Tibial nerve (tissue), 4 donors: ENCODE measurements around the gene ABLIM2.

ENCODE experiments used
- CTCF ChIP-seq, 5 experiments: fragments of 200-600 bp in 3 of 5; fragments of 450-650 bp in 2 of 5; sonication (generic) in 3 of 5; IDR thresholded peaks; one replicate each; pipeline ENCODE4 v1.5.1; 2016 to 2019; ENCODE audit warnings: antibody characterized with exemption in 5 of 5, mild to moderate bottlenecking in 3 of 5, moderate library complexity in 2 of 5
- EP300 ChIP-seq, 2 donors: sonication (generic); formaldehyde crosslinking; IDR thresholded peaks; one replicate each; pipeline ENCODE4 v1.6.1; 2017; ENCODE audit warnings: antibody characterized with exemption in 2 of 2, mild to moderate bottlenecking in 1 of 2
- POLR2A ChIP-seq, 2 donors: fragments of 450-650 bp; IDR thresholded peaks; one replicate each; pipeline ENCODE4 v1.6.1; 2017; ENCODE audit warnings: antibody characterized with exemption in 2 of 2, mild to moderate bottlenecking in 2 of 2, moderate library complexity in 2 of 2

- TF ChIP-seq POLR2A (IDR thresholded peaks at IDR 0.05): no peak
- no peak for TF ChIP-seq CTCF (IDR thresholded peaks at IDR 0.05)
- no peak for TF ChIP-seq EP300 (IDR thresholded peaks at IDR 0.05)
Measured at GRCh38 chr4:8112036-8112576, 46.5 kb downstream of the ABLIM2 start.
